DOHH2 (cell line): ENCODE data around the gene ZMIZ1.

Source experiments
- EZH2phosphoT487 ChIP-seq: fragments of 200-600 bp; sonication (generic); IDR thresholded peaks from 2 replicates; pipeline ENCODE4 v1.6.1; 2017; ENCODE audit warnings: borderline replicate concordance, mild to moderate bottlenecking, antibody characterized with exemption, low read length, moderate library complexity, mixed read lengths
- TF ChIP-seq, protein P1 (sequence below): fragments of 200-600 bp; sonication (generic); IDR thresholded peaks from one replicate; pipeline ENCODE4 v1.5.1; 2014; ENCODE audit warnings: antibody characterized with exemption, mild to moderate bottlenecking, low read depth, low read length; ENCODE audit not compliant: poor library complexity, severe bottlenecking

DNA sequence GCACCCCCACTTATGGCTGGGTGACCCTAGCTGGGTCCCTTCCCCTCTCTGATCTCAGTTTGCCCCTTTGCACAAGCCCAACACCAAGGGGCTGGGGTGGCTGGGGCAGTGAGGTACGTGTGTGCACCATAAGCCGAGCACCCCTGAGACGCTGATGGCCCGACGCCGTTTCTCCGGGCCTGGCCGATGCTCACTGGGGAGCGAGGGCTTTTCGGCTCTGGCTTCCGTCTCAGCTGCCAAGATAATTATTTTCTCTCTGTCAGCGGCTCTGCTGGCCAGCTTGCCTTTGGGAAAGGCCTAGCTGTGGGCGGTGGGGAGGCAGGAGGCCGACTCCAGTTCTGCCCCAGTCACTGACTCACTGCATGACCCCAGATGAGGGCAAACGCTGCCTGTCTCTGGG lies 91.0 kb downstream of the ZMIZ1 start:
- TF ChIP-seq, protein P1, sequence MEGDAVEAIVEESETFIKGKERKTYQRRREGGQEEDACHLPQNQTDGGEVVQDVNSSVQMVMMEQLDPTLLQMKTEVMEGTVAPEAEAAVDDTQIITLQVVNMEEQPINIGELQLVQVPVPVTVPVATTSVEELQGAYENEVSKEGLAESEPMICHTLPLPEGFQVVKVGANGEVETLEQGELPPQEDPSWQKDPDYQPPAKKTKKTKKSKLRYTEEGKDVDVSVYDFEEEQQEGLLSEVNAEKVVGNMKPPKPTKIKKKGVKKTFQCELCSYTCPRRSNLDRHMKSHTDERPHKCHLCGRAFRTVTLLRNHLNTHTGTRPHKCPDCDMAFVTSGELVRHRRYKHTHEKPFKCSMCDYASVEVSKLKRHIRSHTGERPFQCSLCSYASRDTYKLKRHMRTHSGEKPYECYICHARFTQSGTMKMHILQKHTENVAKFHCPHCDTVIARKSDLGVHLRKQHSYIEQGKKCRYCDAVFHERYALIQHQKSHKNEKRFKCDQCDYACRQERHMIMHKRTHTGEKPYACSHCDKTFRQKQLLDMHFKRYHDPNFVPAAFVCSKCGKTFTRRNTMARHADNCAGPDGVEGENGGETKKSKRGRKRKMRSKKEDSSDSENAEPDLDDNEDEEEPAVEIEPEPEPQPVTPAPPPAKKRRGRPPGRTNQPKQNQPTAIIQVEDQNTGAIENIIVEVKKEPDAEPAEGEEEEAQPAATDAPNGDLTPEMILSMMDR, result no peak
- TF ChIP-seq EZH2phosphoT487, result no peak
